ENCODE measurements around the gene SLC6A15. TPM values are rescaled to one million over a fixed set of nuclear protein-coding genes. Genes with fewer than 3 reads are reported as not detected.

The SLC6A15 gene
- total and polyA plus RNA-seq, 10 donors, result 0.06 to 0.68 (median 0.19) TPM; not detected in 4

DNA sequence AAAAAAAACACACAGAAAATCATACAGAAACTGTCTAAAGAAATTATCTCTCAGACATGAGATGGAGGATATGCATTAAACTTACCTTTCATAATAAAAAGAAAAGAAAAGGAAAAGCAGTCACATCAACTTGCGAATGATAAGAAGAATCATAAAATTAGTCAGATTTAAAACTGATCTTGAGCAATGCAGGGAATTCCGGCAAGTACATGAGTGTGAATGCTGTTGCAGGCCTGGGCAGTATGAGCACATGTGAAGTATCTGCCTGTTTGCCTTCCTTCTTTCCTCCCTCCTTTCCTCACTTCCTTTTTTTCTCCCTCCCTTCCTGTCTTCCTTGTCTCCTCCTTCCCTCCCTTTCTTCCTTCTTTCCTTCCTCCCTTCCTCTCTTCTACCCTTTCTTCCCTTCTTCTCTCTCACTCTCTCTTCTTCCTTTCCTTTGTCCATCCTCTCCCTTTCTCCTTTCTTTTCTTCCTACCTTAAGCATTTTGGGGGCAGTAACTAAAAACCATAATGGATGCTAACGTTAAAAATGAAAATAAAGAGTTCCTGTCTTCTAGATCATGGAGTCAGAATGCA lies 38.5 kb upstream of the SLC6A15 start:
- H3K27ac ChIP-seq, result no peak overlapping the region
- no peaks in the 10 kb centered on the region for H3K4me1 ChIP-seq
- no peaks in the 10 kb centered on the region for H3K36me3 ChIP-seq
- no peak for DNase-seq
- no peaks in the 10 kb centered on the region for H3K9me3 ChIP-seq
- no peaks in the 10 kb centered on the region for H3K27me3 ChIP-seq (replicated peaks in 1 of 7)
- intact Hi-C loops (cut with DNase I; ENCODE audit: low total_unique reads), result no loop called here
- WGBS, 5 donors, result 74 to 86% (median 82%) methylated on average over 3 of the region's 3 CpGs
- H3K4me3 ChIP-seq, result no peak overlapping the region
- TF ChIP-seq POLR2AphosphoS5 (IDR thresholded peaks at IDR 0.05) (no peak), CTCF (IDR thresholded peaks at IDR 0.05 in 8 of 11, conservative IDR thresholded peaks at IDR 0.05 in 3 of 11) (no peak), POLR2A (IDR thresholded peaks at IDR 0.05) (no peak)

DNA sequence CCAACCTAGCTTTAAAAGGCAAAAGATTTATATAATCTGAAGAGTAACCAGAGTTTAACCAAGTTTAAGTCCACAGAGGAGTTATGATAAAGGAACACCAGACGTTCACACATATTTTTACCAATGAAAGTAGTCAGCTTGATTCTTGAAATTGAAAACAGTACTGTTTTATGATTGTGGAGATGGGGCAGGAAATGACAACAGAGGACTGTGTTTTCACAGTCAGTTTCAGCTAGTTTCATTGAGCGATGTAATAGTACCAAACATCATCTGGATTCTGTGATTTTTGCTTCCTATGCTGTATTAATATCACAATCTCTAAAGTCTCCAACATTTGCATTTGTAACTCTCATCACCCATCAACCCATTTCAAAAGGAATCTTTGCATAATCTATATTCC lies 34.2 kb upstream of the SLC6A15 start:
- WGBS, 5 donors, result 62 to 79% (median 75%) methylated on average over 2 of the region's 2 CpGs
- H3K36me3 ChIP-seq, result no peaks in the 10 kb centered on the region
- no peak overlapping the region for H3K27ac ChIP-seq
- TF ChIP-seq POLR2A (IDR thresholded peaks at IDR 0.05) (no peak), CTCF (IDR thresholded peaks at IDR 0.05 in 8 of 11, conservative IDR thresholded peaks at IDR 0.05 in 3 of 11) (no peak), POLR2AphosphoS5 (IDR thresholded peaks at IDR 0.05) (no peak)
- intact Hi-C loops (cut with DNase I; ENCODE audit: low total_unique reads), result no loop called here
- no peaks in the 10 kb centered on the region for H3K9me3 ChIP-seq
- no peak overlapping the region for H3K4me3 ChIP-seq
- no peak for DNase-seq
- no peaks in the 10 kb centered on the region for H3K4me1 ChIP-seq
- H3K27me3 ChIP-seq (replicated peaks in 1 of 7), result no peaks in the 10 kb centered on the region

DNA sequence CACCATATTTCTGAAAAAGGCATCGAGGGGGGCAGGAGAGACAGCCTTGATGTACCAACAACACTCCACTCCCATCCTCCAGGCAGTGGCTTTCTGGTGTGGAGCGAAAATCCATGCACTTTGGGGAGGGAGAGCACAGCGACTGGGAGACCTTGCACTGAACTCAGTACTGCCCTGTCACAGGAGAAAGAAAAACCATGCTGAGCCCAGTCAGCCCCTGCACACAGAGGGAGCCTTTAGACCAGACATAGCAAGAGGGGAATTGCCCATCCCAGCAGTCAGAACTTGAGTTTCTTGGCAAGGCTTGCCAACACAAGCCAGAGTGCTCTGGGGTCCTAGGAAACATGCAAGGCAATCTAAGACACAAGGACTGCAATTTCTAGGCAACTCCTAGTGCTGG lies 24.8 kb upstream of the SLC6A15 start:
- no peak for DNase-seq
- intact Hi-C loops (cut with DNase I; ENCODE audit: low total_unique reads), result no loop called here
- no peak overlapping the region for H3K4me3 ChIP-seq
- TF ChIP-seq POLR2AphosphoS5 (IDR thresholded peaks at IDR 0.05) (no peak), POLR2A (IDR thresholded peaks at IDR 0.05) (no peak), CTCF (IDR thresholded peaks at IDR 0.05 in 8 of 11, conservative IDR thresholded peaks at IDR 0.05 in 3 of 11) (no peak)
- no peaks in the 10 kb centered on the region for H3K4me1 ChIP-seq
- 49 to 66% (median 60%) methylated on average over 3 of the region's 3 CpGs for WGBS, 5 donors
- no peaks in the 10 kb centered on the region for H3K36me3 ChIP-seq
- H3K27me3 ChIP-seq (replicated peaks in 1 of 7), result no peaks in the 10 kb centered on the region
- H3K27ac ChIP-seq, result no peak overlapping the region
- peaks cover 0 to 4% (median 0%) of the 10 kb centered on the region in 8 donors for H3K9me3 ChIP-seq

DNA sequence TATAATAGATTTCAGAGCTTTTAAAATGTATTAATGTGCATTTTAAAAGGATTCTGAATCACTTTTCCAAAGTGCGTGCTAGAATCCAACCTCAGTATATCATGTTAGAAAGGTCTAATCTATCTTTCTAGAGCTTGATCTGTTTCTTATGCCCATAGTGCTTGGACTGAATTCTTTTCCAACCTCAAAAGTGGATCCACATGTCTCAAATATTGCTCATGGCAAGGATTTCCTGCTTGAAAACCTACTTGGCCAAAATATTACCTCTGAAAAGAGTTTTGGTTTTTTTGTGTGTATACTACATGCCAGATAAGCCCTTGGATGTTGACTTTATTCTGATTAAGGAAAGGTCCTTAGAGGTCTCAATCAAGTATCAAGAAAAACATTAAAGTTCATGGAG lies 16.9 kb upstream of the SLC6A15 start:
- H3K36me3 ChIP-seq, result no peaks in the 10 kb centered on the region
- DNase-seq, result no peak
- 86 to 100% (median 92%) methylated on average over 1 of the region's 1 CpG for whole genome bisulfite sequencing, 5 donors
- no peak for TF ChIP-seq CTCF (IDR thresholded peaks at IDR 0.05 in 8 of 11, conservative IDR thresholded peaks at IDR 0.05 in 3 of 11)
- TF ChIP-seq POLR2AphosphoS5 (IDR thresholded peaks at IDR 0.05), result no peak
- H3K27ac ChIP-seq, result no peak overlapping the region
- intact Hi-C loops (cut with DNase I; ENCODE audit: low total_unique reads), result no loop called here
- H3K9me3 ChIP-seq, result peaks cover 0 to 4% (median 0%) of the 10 kb centered on the region in 8 donors
- H3K27me3 ChIP-seq (replicated peaks in 1 of 7), result peaks cover 0 to 6% (median 0%) of the 10 kb centered on the region in 7 donors
- no peak overlapping the region for H3K4me3 ChIP-seq
- H3K4me1 ChIP-seq, result no peaks in the 10 kb centered on the region
